HepG2 (cell line): ENCODE data around the gene REPIN1. TPM values are rescaled to one million over a fixed set of nuclear protein-coding genes. Genes with fewer than 3 reads are reported as not detected.

Experiments used
- CEBPB ChIP-seq: IDR thresholded peaks from 2 replicates; pipeline ENCODE4 v1.6.1; 2011; ENCODE audit warnings: low read depth, low read length, improper control_type of control experiment, borderline replicate concordance
- FOXC1 ChIP-seq: sonication (generic); formaldehyde crosslinking; IDR thresholded peaks from 2 replicates; pipeline ENCODE4 v1.8.0; 2022; ENCODE audit warnings: mild to moderate bottlenecking, missing genetic modification reagents, borderline replicate concordance
- FOXP1 ChIP-seq, 2 experiments: fragments of 450-650 bp in 1 of 2; IDR thresholded peaks; 2 replicates each; pipeline ENCODE4 v1.6.1; 2017 to 2018; ENCODE audit warnings: antibody characterized with exemption in 1 of 2
- MED13 ChIP-seq: sonication (generic); formaldehyde crosslinking; IDR thresholded peaks from 2 replicates; pipeline ENCODE4 v1.5.0; 2020; ENCODE audit warnings: missing genetic modification reagents
- ZNF121 ChIP-seq: sonication (generic); formaldehyde crosslinking; IDR thresholded peaks from 2 replicates; pipeline ENCODE4 v1.5.0; 2020; ENCODE audit warnings: mild to moderate bottlenecking, missing genetic modification reagents
- ZNF274 ChIP-seq: sonication (generic); formaldehyde crosslinking; IDR thresholded peaks from 2 replicates; pipeline ENCODE4 v1.5.1; 2020; ENCODE audit warnings: mild to moderate bottlenecking, missing genetic modification reagents
- ZNF589 ChIP-seq: sonication (generic); formaldehyde crosslinking; conservative IDR thresholded peaks from 2 replicates; pipeline ENCODE4 v1.8.0; 2022; ENCODE audit warnings: mild to moderate bottlenecking, moderate library complexity, missing genetic modification reagents
- polyA plus RNA-seq, 8 experiments: library from polyadenylated mRNA; depleted of rRNA in 3 of 8; stranded (reverse) in 7 of 8; unstranded in 1 of 8; fragments of >200 nt; fragmentation: Illumina TruSeq in 4 of 8; extraction: Trizol in 4 of 8; gene quantifications; 2 replicates each; pipeline versions ENCODE4 v1.2.1 to v1.2.3, GENCODE V29; 2011 to 2016; ENCODE audit warnings: low read depth in 4 of 8, missing spikeins in 1 of 8, mixed read lengths in 1 of 8; ENCODE audit not compliant: insufficient read depth in 1 of 8
- total RNA-seq, 5 experiments: library from RNA; depleted of rRNA; stranded (reverse); fragments of >200 nt; fragmentation: Illumina TruSeq; extraction: Trizol; gene quantifications; 2 replicates each; pipeline ENCODE4 v1.2.3, GENCODE V29; 2016; ENCODE audit warnings: low read depth in 1 of 5
- TF ChIP-seq, protein P1 (sequence below): sonication (generic); formaldehyde crosslinking; IDR thresholded peaks from 2 replicates; pipeline ENCODE4 v1.4.0; 2020; ENCODE audit warnings: missing genetic modification reagents
- TF ChIP-seq, protein P2 (sequence below): sonication (generic); formaldehyde crosslinking; IDR thresholded peaks from 2 replicates; pipeline ENCODE4 v1.4.0; 2020; ENCODE audit warnings: missing genetic modification reagents; ENCODE audit errors: not compliant biosample characterization
- TF ChIP-seq, protein P3 (sequence below): sonication (generic); formaldehyde crosslinking; conservative IDR thresholded peaks from 2 replicates; pipeline ENCODE4 v1.5.0; 2020; ENCODE audit warnings: missing genetic modification reagents
- TF ChIP-seq, protein P4 (sequence below): IDR thresholded peaks from 2 replicates; pipeline ENCODE4 v1.6.1; 2016; ENCODE audit warnings: missing genetic modification reagents, missing compliant biosample characterization
- TF ChIP-seq, protein P5 (sequence below), 2 experiments: IDR thresholded peaks; 2 replicates each; pipeline ENCODE4 v1.6.1; 2011 to 2012; ENCODE audit warnings: low read length in 2 of 2, borderline replicate concordance in 1 of 2, low read depth in 1 of 2, mild to moderate bottlenecking in 1 of 2, moderate library complexity in 1 of 2

Gene REPIN1
- total and polyA plus RNA-seq, 2 of the 13 experiments (the other 11 are each of a cell fraction or from before 2014, with no cell fraction given): 69.9 to 108 TPM

DNA sequence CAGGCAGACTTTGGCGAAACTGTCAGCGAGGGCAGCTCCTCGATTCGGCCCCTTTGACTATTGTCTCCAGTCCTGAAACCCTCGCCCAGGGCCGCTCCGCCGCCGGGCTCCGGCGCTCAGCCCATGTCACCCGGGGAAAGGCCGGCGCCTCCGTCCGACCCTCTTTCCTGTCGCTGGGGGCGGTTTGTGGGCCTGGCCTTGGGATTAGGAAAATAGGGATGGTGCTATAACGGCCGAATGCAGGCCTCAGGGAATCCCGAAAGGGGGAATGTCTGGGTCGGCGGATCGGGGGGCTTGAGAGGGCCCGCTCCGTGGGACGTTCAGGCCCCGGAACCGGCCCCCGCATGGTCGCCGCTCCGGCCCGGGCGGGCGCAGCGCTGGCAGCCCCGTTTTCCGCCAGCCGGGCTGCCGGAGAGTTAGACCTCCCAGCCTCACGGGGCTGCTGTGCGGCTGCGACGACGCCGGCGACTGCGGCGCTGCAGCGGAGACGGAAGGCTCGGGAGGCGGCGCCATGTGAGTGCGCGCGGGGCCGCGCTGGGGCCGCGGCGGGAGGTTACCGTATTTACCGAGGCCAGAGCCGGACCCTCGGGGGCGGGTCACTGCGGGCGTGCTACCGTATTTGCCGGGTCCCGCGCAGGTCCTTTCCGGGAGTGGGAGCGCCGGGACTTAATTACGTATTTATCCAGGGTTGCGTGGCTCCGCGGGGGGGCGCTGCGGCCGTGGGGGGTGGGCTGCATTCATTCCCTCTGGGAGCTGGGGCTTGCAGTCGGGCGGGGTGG, 36.4 kb downstream of the REPIN1 start (continued):
- TF ChIP-seq ZNF274 (CRISPR knock-in tag): peak; percentile 23; the same call in 1 of the 2 replicates
- TF ChIP-seq, protein P1, sequence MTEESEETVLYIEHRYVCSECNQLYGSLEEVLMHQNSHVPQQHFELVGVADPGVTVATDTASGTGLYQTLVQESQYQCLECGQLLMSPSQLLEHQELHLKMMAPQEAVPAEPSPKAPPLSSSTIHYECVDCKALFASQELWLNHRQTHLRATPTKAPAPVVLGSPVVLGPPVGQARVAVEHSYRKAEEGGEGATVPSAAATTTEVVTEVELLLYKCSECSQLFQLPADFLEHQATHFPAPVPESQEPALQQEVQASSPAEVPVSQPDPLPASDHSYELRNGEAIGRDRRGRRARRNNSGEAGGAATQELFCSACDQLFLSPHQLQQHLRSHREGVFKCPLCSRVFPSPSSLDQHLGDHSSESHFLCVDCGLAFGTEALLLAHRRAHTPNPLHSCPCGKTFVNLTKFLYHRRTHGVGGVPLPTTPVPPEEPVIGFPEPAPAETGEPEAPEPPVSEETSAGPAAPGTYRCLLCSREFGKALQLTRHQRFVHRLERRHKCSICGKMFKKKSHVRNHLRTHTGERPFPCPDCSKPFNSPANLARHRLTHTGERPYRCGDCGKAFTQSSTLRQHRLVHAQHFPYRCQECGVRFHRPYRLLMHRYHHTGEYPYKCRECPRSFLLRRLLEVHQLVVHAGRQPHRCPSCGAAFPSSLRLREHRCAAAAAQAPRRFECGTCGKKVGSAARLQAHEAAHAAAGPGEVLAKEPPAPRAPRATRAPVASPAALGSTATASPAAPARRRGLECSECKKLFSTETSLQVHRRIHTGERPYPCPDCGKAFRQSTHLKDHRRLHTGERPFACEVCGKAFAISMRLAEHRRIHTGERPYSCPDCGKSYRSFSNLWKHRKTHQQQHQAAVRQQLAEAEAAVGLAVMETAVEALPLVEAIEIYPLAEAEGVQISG (CRISPR knock-in tag): peak; percentile 99
- TF ChIP-seq, protein P2, sequence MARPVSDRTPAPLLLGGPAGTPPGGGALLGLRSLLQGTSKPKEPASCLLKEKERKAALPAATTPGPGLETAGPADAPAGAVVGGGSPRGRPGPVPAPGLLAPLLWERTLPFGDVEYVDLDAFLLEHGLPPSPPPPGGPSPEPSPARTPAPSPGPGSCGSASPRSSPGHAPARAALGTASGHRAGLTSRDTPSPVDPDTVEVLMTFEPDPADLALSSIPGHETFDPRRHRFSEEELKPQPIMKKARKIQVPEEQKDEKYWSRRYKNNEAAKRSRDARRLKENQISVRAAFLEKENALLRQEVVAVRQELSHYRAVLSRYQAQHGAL (CRISPR knock-in tag): no peak
- no peak; the same call in 1 of the 2 replicates for TF ChIP-seq MED13
- TF ChIP-seq, protein P3, sequence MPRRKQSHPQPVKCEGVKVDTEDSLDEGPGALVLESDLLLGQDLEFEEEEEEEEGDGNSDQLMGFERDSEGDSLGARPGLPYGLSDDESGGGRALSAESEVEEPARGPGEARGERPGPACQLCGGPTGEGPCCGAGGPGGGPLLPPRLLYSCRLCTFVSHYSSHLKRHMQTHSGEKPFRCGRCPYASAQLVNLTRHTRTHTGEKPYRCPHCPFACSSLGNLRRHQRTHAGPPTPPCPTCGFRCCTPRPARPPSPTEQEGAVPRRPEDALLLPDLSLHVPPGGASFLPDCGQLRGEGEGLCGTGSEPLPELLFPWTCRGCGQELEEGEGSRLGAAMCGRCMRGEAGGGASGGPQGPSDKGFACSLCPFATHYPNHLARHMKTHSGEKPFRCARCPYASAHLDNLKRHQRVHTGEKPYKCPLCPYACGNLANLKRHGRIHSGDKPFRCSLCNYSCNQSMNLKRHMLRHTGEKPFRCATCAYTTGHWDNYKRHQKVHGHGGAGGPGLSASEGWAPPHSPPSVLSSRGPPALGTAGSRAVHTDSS (CRISPR knock-in tag): no peak
- TF ChIP-seq, protein P4, sequence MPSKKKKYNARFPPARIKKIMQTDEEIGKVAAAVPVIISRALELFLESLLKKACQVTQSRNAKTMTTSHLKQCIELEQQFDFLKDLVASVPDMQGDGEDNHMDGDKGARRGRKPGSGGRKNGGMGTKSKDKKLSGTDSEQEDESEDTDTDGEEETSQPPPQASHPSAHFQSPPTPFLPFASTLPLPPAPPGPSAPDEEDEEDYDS: no peak
- no peak; the same call in 1 of the 2 replicates for TF ChIP-seq FOXC1 (CRISPR knock-in tag)
- no peak; the same call in 1 of the 2 replicates for TF ChIP-seq ZNF121
- TF ChIP-seq CEBPB: no peak
- TF ChIP-seq FOXP1 (IDR thresholded peaks at IDR 0.05): no peak
- no peak for TF ChIP-seq FOXP1 (CRISPR knock-in tag; IDR thresholded peaks at IDR 0.05)
- peak; percentile 83; the same call in 1 of the 2 replicates for TF ChIP-seq ZNF589
- TF ChIP-seq, protein P5, sequence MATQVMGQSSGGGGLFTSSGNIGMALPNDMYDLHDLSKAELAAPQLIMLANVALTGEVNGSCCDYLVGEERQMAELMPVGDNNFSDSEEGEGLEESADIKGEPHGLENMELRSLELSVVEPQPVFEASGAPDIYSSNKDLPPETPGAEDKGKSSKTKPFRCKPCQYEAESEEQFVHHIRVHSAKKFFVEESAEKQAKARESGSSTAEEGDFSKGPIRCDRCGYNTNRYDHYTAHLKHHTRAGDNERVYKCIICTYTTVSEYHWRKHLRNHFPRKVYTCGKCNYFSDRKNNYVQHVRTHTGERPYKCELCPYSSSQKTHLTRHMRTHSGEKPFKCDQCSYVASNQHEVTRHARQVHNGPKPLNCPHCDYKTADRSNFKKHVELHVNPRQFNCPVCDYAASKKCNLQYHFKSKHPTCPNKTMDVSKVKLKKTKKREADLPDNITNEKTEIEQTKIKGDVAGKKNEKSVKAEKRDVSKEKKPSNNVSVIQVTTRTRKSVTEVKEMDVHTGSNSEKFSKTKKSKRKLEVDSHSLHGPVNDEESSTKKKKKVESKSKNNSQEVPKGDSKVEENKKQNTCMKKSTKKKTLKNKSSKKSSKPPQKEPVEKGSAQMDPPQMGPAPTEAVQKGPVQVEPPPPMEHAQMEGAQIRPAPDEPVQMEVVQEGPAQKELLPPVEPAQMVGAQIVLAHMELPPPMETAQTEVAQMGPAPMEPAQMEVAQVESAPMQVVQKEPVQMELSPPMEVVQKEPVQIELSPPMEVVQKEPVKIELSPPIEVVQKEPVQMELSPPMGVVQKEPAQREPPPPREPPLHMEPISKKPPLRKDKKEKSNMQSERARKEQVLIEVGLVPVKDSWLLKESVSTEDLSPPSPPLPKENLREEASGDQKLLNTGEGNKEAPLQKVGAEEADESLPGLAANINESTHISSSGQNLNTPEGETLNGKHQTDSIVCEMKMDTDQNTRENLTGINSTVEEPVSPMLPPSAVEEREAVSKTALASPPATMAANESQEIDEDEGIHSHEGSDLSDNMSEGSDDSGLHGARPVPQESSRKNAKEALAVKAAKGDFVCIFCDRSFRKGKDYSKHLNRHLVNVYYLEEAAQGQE (IDR thresholded peaks at IDR 0.05; ENCODE audit: borderline replicate concordance in 1 of 2, low read depth in 1 of 2, low read length in 2 of 2): 0 out of 4 replicates have a peak, but pooled peaks of 1 of the 2 experiments have one; percentile 35
